T follicular helper cell (primary cell): ENCODE results near the gene RNPEPL1.
A peak's percentile ranks its signal among the peaks of the same experiment; 100 is the strongest.
"Not testable (repeated sequence)": the region's sequence is repeated elsewhere in the genome, so short reads cannot be mapped to it uniquely, and the experiment has no call there.

Experiments used
- DNase-seq: peaks from one replicate; pipeline ENCODE4 v3.0.0-alpha.2; 2020; ENCODE audit warnings: low read depth

RNPEPL1 gene

DNA sequence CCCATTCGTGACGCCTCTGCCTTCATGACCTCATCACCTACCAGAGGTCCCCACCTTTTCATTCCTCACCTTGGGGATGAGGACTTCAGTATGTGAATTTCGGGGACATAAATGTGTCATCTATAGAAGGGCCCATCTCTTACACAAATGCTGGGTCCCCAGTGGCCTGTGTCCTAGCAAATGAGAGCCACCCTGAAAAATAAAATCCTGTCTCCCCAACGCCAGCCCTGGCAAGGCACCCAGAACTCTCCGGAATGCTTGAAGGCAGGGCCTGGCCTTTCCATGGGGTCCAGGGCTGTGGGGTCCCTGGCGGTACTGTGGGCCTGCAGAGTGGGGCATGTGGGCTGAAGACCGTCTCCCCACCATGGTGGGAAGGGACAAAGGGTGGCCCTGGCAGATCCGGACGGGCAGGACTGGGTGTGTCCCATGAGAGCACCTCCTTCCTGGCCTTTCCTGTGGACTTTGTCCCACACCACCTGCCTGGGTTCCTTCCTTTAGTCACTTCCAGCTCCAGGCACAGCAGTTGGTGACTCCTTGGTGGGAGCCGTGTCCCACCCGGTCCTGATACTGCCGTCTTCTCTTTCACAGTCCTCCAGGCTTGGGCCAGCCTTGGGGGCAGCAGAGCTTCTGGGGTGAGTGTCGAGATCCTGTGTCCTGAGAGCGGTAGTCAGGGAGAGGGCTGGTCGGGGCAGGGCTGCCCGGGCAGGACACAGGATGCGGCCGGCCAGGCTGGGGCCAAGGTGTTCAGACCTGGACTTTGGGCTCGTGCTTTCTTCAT lies 36.8 kb downstream of the RNPEPL1 start:
- DNase-seq: no peak

DNA sequence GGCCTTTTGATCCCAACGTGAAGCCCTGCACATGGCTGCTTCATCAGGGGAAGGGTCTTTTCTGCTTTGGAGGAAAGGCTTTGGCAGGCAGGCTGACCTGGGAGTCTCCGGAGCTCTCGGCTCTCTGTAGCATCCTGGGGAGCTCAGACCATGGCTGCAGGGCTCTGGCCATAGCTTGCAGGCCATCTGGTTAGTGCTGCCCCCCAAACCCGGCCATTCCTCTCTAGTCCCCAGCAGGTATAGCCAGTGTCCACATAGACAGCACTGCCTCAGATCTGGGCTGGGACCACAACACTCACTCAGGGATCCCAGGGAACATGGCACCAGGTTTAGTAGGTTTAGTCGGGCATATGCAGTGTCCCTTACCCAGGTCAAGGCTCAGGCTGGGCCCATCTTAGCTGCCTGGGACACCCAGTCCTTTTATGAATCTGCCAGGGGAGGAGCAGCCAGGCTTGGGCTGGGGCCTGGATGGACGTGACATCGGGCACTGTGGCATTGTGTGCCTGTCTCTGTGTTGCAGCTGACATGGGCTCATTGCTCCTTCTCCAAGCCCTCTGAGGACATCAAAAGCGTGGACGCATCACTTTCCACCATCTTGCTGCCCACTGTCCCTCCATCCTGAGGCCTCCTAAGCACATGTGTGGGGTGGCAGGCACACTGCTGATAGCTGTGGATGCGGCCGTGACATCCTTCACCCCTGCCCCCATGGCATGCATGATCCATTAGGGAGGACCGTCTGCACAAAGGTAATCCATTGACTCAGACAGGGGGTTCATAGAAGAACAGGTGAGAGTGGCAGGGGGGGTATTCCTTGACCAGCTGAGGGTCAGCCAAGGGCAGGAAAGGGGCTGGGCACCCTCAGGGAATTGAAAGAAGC lies 37.8 kb downstream of the RNPEPL1 start:
- no peak for DNase-seq

- DNase-seq: no peak
Measured at GRCh38 chr2:240611601-240612210, 43.4 kb downstream of the RNPEPL1 start.

DNA sequence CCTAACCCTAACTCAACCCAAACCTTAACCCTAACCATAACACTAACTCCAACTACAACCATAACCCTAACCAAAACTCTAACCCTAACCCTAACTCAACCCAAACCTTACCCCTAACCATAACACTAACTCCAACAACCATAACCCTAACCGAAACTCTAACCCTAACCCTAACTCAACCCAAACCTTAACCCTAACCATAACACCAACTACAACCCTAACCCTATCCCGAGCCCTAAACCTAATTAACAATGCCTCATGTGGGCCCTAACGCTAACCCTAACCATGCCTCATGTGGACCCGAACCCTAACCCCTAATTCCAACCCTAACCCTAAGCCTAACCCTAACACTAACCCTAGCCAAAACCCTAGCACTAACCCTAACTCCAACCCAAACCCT lies 45.5 kb downstream of the RNPEPL1 start:
- no peak for DNase-seq

DNA sequence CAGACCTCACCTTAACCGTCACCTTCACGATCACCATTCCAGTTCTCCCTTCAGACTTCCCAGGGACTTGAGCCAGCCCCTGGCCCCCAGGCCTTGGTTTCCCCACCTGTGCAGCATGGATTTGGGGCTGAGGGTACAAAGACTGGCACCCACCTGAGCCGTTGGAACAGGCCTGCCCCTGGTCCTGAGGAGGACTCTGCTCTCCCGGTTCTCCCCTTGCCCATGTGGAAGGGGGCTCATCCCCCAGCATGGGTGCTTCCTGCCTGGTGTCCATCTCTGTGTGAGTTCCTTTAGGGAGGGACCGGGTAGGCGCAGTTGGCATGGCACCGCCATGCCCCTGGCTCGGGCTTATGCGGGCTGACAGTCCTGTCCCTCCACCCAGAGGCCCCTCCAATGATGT lies 46.1 kb downstream of the RNPEPL1 start:
- no peak for DNase-seq

- DNase-seq: no peak
Measured at GRCh38 chr2:240615396-240615795, 47.1 kb downstream of the RNPEPL1 start.

GRCh38 chr2:240615820-240616547 lies 47.7 kb downstream of the RNPEPL1 start:
- DNase-seq: no peak

DNA sequence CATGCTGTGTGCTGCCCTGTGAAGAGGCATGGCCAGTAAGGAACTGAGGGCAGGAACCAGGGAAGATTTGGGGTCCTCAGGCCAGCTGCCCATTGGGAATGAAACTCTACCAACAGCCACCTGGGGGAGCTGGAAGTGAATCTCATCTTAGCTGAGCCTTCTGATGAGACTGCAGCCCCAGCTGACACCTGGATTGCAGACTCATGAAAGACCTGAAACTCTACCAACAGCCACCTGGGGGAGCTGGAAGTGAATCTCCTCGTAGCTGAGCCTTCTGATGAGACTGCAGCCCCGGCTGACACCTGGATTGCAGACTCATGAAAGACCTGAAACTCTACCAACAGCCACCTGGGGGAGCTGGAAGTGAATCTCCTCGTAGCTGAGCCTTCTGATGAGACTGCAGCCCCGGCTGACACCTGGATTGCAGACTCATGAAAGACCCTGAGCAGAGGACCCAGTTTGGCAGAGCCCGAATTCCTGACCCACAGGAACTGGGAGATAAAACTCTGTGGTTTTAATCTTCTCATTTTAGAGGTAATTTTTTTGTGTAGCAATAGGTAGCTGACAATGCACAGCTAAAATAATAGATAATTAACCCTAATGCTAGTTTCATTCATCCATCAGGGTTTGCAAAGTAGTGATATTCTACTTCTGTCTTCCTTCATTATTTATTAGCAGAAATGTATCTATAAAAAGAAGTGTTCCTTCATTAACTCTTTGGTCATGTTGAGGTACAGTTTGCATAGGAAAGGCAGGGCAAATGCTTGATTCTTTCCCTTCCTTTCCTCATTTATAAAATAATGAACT lies 48.8 kb downstream of the RNPEPL1 start:
- not testable (repeated sequence) for DNase-seq

- no peak for DNase-seq
Measured at GRCh38 chr2:240618776-240619175, 50.5 kb downstream of the RNPEPL1 start.

GRCh38 chr2:240619506-240620148 lies 51.3 kb downstream of the RNPEPL1 start:
- no peak for DNase-seq

DNA sequence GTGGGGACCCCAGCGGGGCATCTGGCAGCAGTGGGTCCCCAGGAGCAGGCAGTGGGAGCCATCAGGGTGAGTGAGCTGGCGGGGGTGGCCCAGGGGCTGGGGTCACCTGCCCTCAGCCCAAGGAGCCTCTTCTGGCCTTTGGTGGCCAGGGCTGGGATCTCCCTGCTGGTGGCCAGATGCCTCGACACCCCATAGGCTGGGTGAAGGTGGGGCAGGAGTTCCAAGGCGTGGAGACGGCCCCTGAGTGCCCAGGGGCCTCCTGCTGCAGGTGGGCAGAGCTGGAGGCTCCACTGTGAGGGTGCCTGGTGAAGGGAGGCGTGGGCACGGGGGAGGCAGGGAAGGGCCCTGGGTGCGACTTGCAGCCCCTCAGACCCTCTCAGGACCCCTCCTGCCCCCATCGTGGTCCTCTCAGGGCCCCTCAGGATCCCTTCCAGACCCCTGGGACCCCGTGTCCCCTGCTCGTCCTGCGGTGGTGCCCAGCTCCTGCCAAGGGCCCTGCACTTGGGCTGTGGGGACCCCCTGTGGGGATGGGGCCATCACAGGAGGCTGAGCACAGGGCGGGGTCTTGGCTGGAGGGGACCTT lies 52.0 kb downstream of the RNPEPL1 start:
- DNase-seq: no peak

DNA sequence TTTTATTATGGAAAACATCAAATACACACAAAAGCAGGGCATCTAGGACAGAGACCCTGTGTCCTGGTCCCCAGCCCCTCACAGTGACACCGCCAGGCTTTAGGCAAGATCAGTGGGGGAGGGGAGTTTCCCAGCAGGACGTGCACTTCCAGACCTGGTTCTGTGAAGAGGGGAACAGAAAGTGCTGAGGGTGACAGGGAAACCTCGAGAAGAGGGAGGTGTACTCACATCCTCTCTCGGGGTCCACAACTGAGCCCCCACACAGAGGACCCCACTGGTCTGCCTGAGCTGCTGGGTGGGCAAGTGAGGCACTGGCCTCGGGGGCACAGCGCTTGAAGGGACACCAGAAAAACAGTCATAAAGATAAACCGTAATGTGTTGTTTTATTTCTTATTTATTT lies 52.6 kb downstream of the RNPEPL1 start:
- no peak for DNase-seq

GRCh38 chr2:240622060-240622411 lies 53.8 kb downstream of the RNPEPL1 start:
- DNase-seq: no peak

DNA sequence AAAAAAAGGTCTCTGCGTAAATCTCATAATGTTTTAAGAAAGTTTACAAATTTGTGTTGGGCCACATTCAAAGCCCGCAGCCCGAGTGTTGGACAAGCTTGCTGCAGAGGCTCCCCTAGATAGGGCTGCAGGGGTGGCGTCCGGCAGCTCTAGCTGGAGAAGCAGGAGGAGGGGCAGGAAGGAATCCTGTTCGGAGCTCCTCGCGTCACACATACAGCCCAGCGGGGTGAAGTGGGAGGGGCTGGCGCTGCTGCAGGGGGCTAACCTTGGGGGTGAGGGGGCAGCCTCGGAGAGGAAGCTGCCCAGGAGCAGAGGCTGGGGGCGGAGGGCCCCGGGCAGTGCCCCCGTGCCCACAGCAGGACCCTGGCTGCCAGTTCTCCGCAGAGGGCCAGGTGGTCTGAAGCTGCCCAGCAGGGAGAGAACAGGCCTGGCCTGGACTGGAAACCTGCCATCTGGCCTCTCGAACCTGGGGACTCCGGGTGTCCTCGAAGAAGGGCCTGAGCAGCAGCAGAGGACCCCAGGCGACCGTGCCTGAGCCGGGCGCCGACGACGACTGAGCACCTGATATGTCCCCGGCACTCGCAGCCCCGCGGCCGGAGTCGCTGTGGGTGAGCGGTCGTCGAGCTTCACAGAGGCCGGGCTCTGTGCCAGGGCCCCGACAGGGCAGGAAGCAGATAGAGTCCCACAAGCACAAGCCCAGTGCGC lies 54.4 kb downstream of the RNPEPL1 start:
- DNase-seq: peak; percentile 39

- DNase-seq: no peak
Measured at GRCh38 chr2:240623531-240624010, 55.3 kb downstream of the RNPEPL1 start.

- DNase-seq: no peak
Measured at GRCh38 chr2:240624011-240624949, 56.0 kb downstream of the RNPEPL1 start.

- peak; percentile 62 for DNase-seq
Measured at GRCh38 chr2:240624950-240625621, 56.8 kb downstream of the RNPEPL1 start, which contains the start of gene GPR35. Gene GPR35, plus strand, starts transcription at chr2:240625480. Its CDS starts 4,473 bp downstream, at chr2:240629953.
